Naive thymus-derived CD8-positive, alpha-beta T cell (primary cell): ENCODE results near the gene DHRS4. TPM values are rescaled to one million over a fixed set of nuclear protein-coding genes. Genes with fewer than 3 reads are reported as not detected.
"Not testable (repeated sequence)": the region's sequence is repeated elsewhere in the genome, so short reads cannot be mapped to it uniquely, and the experiment has no call there.

Experiments used
- ATAC-seq, 2 donors: fragments of 150-1000 bp; cut with Tn5 transposase in 1 of 2; sonication (Bioruptor Pico), chemical (Tn5 transposase) in 1 of 2; 1 replicate in 1 of 2; 2 replicates in 1 of 2; pipeline ENCODE4 v1.10.0; 2021; ENCODE audit warnings: mild to moderate bottlenecking in 2 of 2, moderate library complexity in 2 of 2
- POLR2A ChIA-PET: fragments of 350-600 bp; sonication (Branson Sonifier 250); formaldehyde crosslinking; loops from one replicate; lab custom pipeline; 2021; ENCODE audit warnings: antibody characterized with exemption; lab: Charles Lee
- DNase-seq, 10 donors: peaks; one replicate each; pipeline versions ENCODE4 v3.0.0 to v3.0.0-alpha.2; 2020 to 2022
- H3K27ac Mint-ChIP-seq, 10 donors: one replicate each; pipeline ENCODE4 v1.8.0; 2020 to 2022; ENCODE audit warnings: mild to moderate bottlenecking in 10 of 10, mixed read lengths in 10 of 10, moderate library complexity in 4 of 10, inconsistent platforms in 1 of 10
- H3K27me3 Mint-ChIP-seq, 5 donors: one replicate each; pipeline ENCODE4 v1.8.0; 2021 to 2022; ENCODE audit warnings: mixed read lengths in 5 of 5
- H3K36me3 Mint-ChIP-seq, 3 donors: one replicate each; pipeline ENCODE4 v1.8.0; 2020 to 2022; ENCODE audit warnings: mixed read lengths in 3 of 3, mild to moderate bottlenecking in 2 of 3, inconsistent platforms in 1 of 3
- H3K4me1 Mint-ChIP-seq, 4 donors: one replicate each; pipeline ENCODE4 v1.8.0; 2021 to 2022; ENCODE audit warnings: mixed read lengths in 4 of 4
- H3K4me3 Mint-ChIP-seq, 10 donors: one replicate each; pipeline ENCODE4 v1.8.0; 2020 to 2022; ENCODE audit warnings: mild to moderate bottlenecking in 10 of 10, mixed read lengths in 10 of 10, moderate library complexity in 6 of 10, inconsistent platforms in 1 of 10
- H3K9me3 Mint-ChIP-seq, 9 donors: one replicate each; pipeline ENCODE4 v1.8.0; 2020 to 2022; ENCODE audit warnings: mixed read lengths in 9 of 9, mild to moderate bottlenecking in 3 of 9, inconsistent platforms in 1 of 9, moderate library complexity in 1 of 9
- polyA plus RNA-seq, 3 donors: library from polyadenylated mRNA; unstranded; fragments of 300-500 nt; fragmentation: Illumina TruSeq; gene quantifications; one replicate each; pipeline ENCODE4 v1.2.3, GENCODE V29; 2021
- total RNA-seq, 8 experiments: library from RNA in 2 of 8; stranded (reverse) in 2 of 8; gene quantifications; one replicate each; pipeline ENCODE4 v1.2.3 and lab custom pipeline; 2021 to 2026

The DHRS4 gene
- total and polyA plus RNA-seq, 5 experiments from 2014 or later: 15.2 to 37.6 (median 28.8) TPM

GRCh38 chr14:23949069-23949468, 4.5 kb upstream of the DHRS4 start:
- ATAC-seq, H3K27ac Mint-ChIP-seq, H3K4me3 Mint-ChIP-seq, DNase-seq, H3K27me3 Mint-ChIP-seq, POLR2A ChIA-PET, H3K9me3 Mint-ChIP-seq: not testable (repeated sequence)
- H3K4me1 Mint-ChIP-seq: peaks cover 26 to 62% (median 55%) of the 10 kb centered on the region in 4 donors
- H3K36me3 Mint-ChIP-seq: peaks cover 0 to 10% (median 0%) of the 10 kb centered on the region in 3 donors

DNA sequence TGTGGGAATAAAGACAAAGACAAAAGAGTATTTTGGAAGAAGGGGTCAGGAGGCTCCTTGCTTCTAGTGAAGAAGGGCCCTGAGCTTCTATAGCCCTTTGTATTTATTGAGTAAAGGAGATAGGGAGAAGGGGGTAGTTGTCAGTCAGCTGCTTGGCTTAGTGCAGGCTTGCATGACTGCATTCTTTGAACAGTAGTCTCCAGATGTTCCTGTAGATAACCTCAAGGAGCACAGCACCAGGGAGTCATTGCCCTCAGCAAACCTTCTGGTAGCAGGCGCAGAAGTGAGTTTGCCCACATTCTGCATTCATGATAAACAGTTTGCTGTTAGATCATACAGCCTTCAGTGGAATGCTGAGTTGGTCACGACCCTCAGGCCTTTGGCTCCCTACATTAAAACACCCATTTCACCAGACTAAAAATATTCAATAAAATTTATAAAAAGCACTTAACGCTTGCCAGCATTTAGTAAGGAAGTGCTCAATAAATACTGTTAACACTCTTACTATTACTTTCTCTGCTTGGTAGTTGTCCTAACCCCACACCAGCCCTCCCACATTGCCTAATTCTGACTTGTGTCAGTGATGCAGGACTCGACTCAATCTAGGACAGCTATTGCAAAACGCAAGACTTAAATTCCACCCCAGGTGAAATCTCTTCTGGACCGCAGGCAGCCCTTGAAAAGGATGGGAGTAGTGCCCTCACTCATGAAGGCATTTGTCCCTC, 3.0 kb upstream of the DHRS4 start:
- Mint-ChIP-seq H3K9me3 (peaks cover 0 to 5% (median 0%) of the 10 kb centered on the region in 9 donors), H3K4me1 (peaks cover 26 to 61% (median 56%) of the 10 kb centered on the region in 4 donors), H3K27me3 (no peaks in the 10 kb centered on the region), H3K36me3 (peaks cover 0 to 8% (median 3%) of the 10 kb centered on the region in 3 donors), H3K27ac (peak overlapping the region in 2 of 10 donors; percentile 14 to 68), H3K4me3 (no peak overlapping the region)
- ATAC-seq (no peak), DNase-seq (no peak)
- POLR2A ChIA-PET: interaction anchor here (0.7 kb wide), 1 partner anchor 18 kb away, joined by 3 read pairs; no protein-coding TSS in a partner anchor

DNA sequence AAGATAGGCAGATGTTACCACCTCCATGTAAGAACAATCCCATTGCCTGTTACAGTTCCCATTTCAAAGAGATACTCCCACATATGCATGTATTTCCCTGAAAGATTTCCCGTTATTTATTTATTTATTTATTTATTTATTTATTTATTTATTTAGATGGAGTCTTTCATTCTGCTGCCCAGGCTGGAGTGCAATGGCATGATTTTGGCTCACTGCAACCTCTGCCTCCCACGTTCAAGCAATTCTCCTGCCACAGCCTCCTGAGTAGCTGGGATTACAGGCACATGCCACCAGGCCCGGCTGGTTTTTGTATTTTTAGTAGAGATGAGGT, 2.5 kb upstream of the DHRS4 start:
- H3K27ac Mint-ChIP-seq: peak overlapping the region in 3 of 10 donors; percentile 14 to 68 (median 56)
- POLR2A ChIA-PET, DNase-seq, H3K27me3 Mint-ChIP-seq, H3K4me3 Mint-ChIP-seq, ATAC-seq, H3K9me3 Mint-ChIP-seq: not testable (repeated sequence)
- H3K36me3 Mint-ChIP-seq: peaks cover 0 to 10% (median 8%) of the 10 kb centered on the region in 3 donors
- peaks cover 20 to 56% (median 54%) of the 10 kb centered on the region in 4 donors for H3K4me1 Mint-ChIP-seq

DNA sequence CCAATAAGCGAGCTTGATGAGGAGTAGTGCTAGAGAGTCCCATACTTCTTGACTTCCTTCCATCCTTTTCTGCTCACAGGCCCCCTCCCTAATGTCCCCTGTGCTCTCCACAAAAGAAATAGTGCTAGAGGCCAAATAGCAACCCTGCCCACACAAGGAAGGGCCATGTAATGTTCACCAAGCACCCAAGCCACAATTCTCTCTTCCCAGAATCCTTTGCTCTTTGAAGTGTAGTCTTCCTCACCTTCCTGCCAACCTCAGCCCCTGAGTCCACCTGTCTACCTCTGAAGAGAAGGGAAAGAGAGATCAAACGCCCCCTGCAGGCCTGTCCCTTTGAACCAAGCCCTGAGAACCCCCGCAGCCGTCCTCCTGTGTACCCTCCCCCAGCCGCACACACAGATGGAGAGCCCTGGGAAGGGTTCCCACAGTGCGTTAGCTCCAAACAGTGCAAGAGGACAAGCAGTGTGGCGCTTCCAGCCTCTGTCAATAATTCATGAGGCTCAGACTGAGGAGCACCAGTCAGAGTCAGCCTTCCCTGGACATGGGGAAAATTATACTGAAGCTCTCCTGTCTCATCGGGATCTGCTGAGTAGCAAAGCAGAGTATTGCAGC, 1.9 kb upstream of the DHRS4 start:
- Mint-ChIP-seq H3K27me3 (no peaks in the 10 kb centered on the region), H3K27ac (peak overlapping the region in 4 of 10 donors; percentile 22 to 62 (median 54)), H3K36me3 (peaks cover 0 to 13% (median 13%) of the 10 kb centered on the region in 3 donors), H3K9me3 (peaks cover 0 to 5% (median 0%) of the 10 kb centered on the region in 9 donors), H3K4me3 (peak overlapping the region in 4 of 10 donors; percentile 3 to 91 (median 40)), H3K4me1 (peaks cover 18 to 50% (median 48%) of the 10 kb centered on the region in 4 donors)
- DNase-seq (no peak), ATAC-seq (no peak)
- POLR2A ChIA-PET: no interaction called here

DNA sequence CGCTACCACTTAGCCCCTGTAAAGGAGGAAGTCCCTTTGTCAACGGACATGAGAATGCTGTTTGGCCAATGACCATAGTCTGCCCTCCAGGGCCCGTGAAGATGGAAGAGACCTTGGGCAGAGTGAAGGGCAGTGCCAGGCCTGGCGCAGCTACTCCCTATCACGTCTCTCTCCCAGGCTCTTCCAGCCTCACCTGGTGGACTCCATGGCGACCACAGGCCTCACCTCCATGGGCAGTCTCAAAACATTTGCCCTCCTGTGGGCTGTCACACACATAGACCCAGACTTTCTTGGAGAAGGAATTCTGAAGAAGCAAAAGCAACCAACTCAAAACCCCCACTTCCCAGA, 480 bp upstream of the DHRS4 start:
- H3K27me3 Mint-ChIP-seq, DNase-seq, H3K9me3 Mint-ChIP-seq: not testable (repeated sequence)
- POLR2A ChIA-PET: interaction anchor here (0.9 kb wide), 1 partner anchor 289 kb away, joined by 4 read pairs; the partner anchor contains the start of gene TINF2
- H3K4me3 Mint-ChIP-seq: peak overlapping the region; percentile 91 to 100 (median 98)
- peak overlapping the region; percentile 75 to 98 (median 92) for H3K27ac Mint-ChIP-seq
- H3K4me1 Mint-ChIP-seq: peaks cover 16 to 40% (median 36%) of the 10 kb centered on the region in 4 donors
- ATAC-seq: peak in 1 of 2 donors; percentile 2
- peaks cover 0 to 22% (median 11%) of the 10 kb centered on the region in 3 donors for H3K36me3 Mint-ChIP-seq

GRCh38 chr14:23954279-23954614, 677 bp downstream of the DHRS4 start:
- not testable (repeated sequence) for H3K9me3 Mint-ChIP-seq, H3K27me3 Mint-ChIP-seq, DNase-seq
- peak overlapping the region; percentile 80 to 98 (median 92) for H3K27ac Mint-ChIP-seq
- peak in 1 of 2 donors; percentile 2 for ATAC-seq
- peak overlapping the region; percentile 91 to 100 (median 98) for H3K4me3 Mint-ChIP-seq
- H3K36me3 Mint-ChIP-seq: peaks cover 0 to 29% (median 10%) of the 10 kb centered on the region in 3 donors
- H3K4me1 Mint-ChIP-seq: peaks cover 16 to 34% (median 31%) of the 10 kb centered on the region in 4 donors
- POLR2A ChIA-PET: interaction anchor here (0.9 to 1.1 kb wide), 2 partner anchors 288 to 634 kb away, joined by 3 to 4 read pairs; partner anchors contain the start of gene TINF2

GRCh38 chr14:23954965-23955364, 1.4 kb downstream of the DHRS4 start:
- H3K9me3 Mint-ChIP-seq, DNase-seq, H3K27me3 Mint-ChIP-seq, ATAC-seq, H3K27ac Mint-ChIP-seq: not testable (repeated sequence)
- H3K4me3 Mint-ChIP-seq: peak overlapping the region in 2 of 10 donors; percentile 98 to 100
- peaks cover 0 to 29% (median 9%) of the 10 kb centered on the region in 3 donors for H3K36me3 Mint-ChIP-seq
- POLR2A ChIA-PET: interaction anchor here (1.1 kb wide), 1 partner anchor 634 kb away, joined by 3 read pairs; no protein-coding TSS in a partner anchor
- peaks cover 16 to 34% (median 31%) of the 10 kb centered on the region in 4 donors for H3K4me1 Mint-ChIP-seq

GRCh38 chr14:23955811-23956210, 2.2 kb downstream of the DHRS4 start:
- not testable (repeated sequence) for H3K27me3 Mint-ChIP-seq, ATAC-seq, H3K27ac Mint-ChIP-seq, H3K9me3 Mint-ChIP-seq, DNase-seq, H3K4me3 Mint-ChIP-seq
- POLR2A ChIA-PET: interaction anchor here (0.7 kb wide), 1 partner anchor 468 kb away, joined by 4 read pairs; no protein-coding TSS in a partner anchor
- Mint-ChIP-seq H3K36me3 (peaks cover 0 to 31% (median 8%) of the 10 kb centered on the region in 3 donors), H3K4me1 (peaks cover 18 to 31% (median 30%) of the 10 kb centered on the region in 4 donors)

GRCh38 chr14:23957913-23958569, 4.5 kb downstream of the DHRS4 start:
- Mint-ChIP-seq H3K4me1 (peaks cover 10 to 14% (median 10%) of the 10 kb centered on the region in 4 donors), H3K36me3 (peaks cover 0 to 31% (median 6%) of the 10 kb centered on the region in 3 donors)
- H3K4me3 Mint-ChIP-seq, H3K27ac Mint-ChIP-seq, POLR2A ChIA-PET, DNase-seq, H3K27me3 Mint-ChIP-seq, ATAC-seq, H3K9me3 Mint-ChIP-seq: not testable (repeated sequence)

DNA sequence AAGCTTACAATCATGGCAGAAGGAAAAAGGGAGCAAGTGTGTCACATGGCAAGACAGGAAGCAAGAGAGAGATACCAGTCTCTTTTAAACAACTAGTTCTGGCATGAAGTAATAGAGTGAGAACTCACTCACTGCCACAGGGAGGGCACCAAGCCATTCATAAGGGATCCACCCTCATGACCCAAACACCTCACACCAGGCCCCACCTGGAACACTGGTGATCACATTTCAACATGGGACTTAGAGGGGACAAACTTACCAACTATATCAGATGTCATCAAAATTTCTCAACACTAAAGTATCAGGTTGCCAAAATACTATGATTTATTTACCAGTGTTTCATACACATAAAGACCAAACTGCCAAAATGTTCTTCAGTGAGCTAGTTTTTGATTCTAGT, 7.3 kb downstream of the DHRS4 start:
- H3K9me3 Mint-ChIP-seq, DNase-seq, H3K4me3 Mint-ChIP-seq, H3K4me1 Mint-ChIP-seq, POLR2A ChIA-PET, H3K27me3 Mint-ChIP-seq, H3K27ac Mint-ChIP-seq, ATAC-seq: not testable (repeated sequence)
- peaks cover 0 to 24% (median 3%) of the 10 kb centered on the region in 3 donors for H3K36me3 Mint-ChIP-seq

DNA sequence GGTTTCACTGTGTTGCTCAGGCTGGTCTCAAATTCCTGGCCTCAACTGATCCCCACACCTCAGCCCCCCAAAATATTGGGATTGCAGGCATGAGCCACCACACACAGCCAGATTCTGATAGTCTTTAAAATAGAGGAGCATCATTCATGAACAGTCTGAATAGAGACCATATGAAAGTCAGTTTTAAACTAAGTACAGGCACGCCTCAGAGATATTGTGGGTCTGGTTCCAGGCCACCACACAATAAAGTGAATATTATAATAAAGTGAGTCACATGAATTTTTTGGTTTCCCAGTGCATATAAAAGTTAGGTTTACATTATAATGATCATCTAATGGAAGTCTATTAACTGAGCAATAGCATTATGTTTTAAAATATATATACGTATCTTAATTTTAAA, 8.1 kb downstream of the DHRS4 start:
- peaks cover 0 to 18% (median 0%) of the 10 kb centered on the region in 3 donors for H3K36me3 Mint-ChIP-seq
- DNase-seq, H3K4me1 Mint-ChIP-seq, H3K27me3 Mint-ChIP-seq, H3K9me3 Mint-ChIP-seq, POLR2A ChIA-PET, H3K4me3 Mint-ChIP-seq, ATAC-seq: not testable (repeated sequence)
- H3K27ac Mint-ChIP-seq: peak overlapping the region in 1 of 10 donors; percentile 3

DNA sequence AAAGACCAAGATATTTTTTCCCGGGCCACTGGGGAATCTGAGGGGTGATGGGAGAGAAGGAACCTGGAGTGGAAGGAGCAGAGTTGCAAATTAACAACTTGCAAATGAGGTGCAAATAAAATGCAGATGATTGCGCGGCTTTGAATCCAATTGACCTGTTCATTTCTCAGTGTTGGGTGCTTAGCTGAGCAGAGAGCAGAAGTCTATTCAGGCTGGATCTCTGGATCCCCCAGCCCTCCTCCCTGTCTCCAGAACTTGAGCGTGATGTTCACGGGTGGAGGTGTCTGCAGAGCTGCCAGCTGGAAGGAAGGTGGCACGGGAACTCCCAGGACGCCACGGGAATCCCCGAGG, 15.5 kb downstream of the DHRS4 start:
- DNase-seq, ATAC-seq: not testable (repeated sequence)

More for the DNA sequence above, 15.5 kb downstream of the DHRS4 start:
- H3K27ac Mint-ChIP-seq, POLR2A ChIA-PET, H3K27me3 Mint-ChIP-seq, H3K36me3 Mint-ChIP-seq, H3K9me3 Mint-ChIP-seq: not testable (repeated sequence)
- H3K4me1 Mint-ChIP-seq: peaks cover 0 to 12% (median 2%) of the 10 kb centered on the region in 4 donors
- H3K4me3 Mint-ChIP-seq: peak overlapping the region in 2 of 10 donors; percentile 12 to 41
